OCI-LY7 (cell line): Measurements from ENCODE around the gene OR10A4. TPM values are rescaled to one million over a fixed set of nuclear protein-coding genes. Genes with fewer than 3 reads are reported as not detected.
A peak's percentile ranks its signal among the peaks of the same experiment; 100 is the strongest.
"Not testable (repeated sequence)": the region's sequence is repeated elsewhere in the genome, so short reads cannot be mapped to it uniquely, and the experiment has no call there.

Experiments used
- BruUV-seq: library from RNA; stranded (reverse); fragments of 400-500 nt; replicated peaks from 2 replicates; lab custom pipeline; 2021; lab: Mats Ljungman, UMichigan
- CTCF ChIA-PET: fragments of 300-600 bp; sonication (Branson Sonifier 250); formaldehyde crosslinking; loops from one replicate; lab custom pipeline; 2022; ENCODE audit warnings: antibody characterized with exemption; ENCODE audit not compliant: unreplicated experiment; lab: Charles Lee
- POLR2A ChIA-PET: fragments of 300-600 bp; sonication (Branson Sonifier 250); formaldehyde crosslinking; loops from one replicate; lab custom pipeline; 2022; ENCODE audit warnings: antibody characterized with exemption; lab: Charles Lee
- DNase-seq: peaks from one replicate; pipeline ENCODE4 v3.0.0-alpha.2; 2015; ENCODE audit warnings: low spot score
- H2AFZ ChIP-seq: fragments of 200-600 bp; sonication (generic), shearing (Covaris generic); 2 replicates; pipeline ENCODE4 v1.6.1; 2014; ENCODE audit warnings: mild to moderate bottlenecking, antibody characterized with exemption, low read length, moderate library complexity
- H3K27ac ChIP-seq: fragments of 200-600 bp; sonication (generic); 2 replicates; pipeline ENCODE4 v1.5.1; 2014; ENCODE audit warnings: mixed run types, low read depth, mild to moderate bottlenecking, moderate library complexity, low read length, inconsistent platforms; ENCODE audit not compliant: poor library complexity, severe bottlenecking
- H3K36me3 ChIP-seq: fragments of 200-600 bp; sonication (generic); 2 replicates; pipeline ENCODE4 v1.6.1; 2014; ENCODE audit warnings: mild to moderate bottlenecking, antibody characterized with exemption, low read length, moderate library complexity, mixed read lengths; ENCODE audit not compliant: insufficient read depth
- H3K4me1 ChIP-seq: fragments of 200-600 bp; sonication (generic); 2 replicates; pipeline ENCODE4 v1.5.1; 2014; ENCODE audit warnings: mild to moderate bottlenecking, low read length; ENCODE audit not compliant: insufficient read depth, poor library complexity, severe bottlenecking
- H3K4me2 ChIP-seq: fragments of 200-600 bp; sonication (generic); 2 replicates; pipeline ENCODE4 v1.6.1; 2014; ENCODE audit warnings: mild to moderate bottlenecking, low read length
- H3K4me3 ChIP-seq: fragments of 200-600 bp; sonication (generic); 2 replicates; pipeline ENCODE4 v1.5.1; 2014; ENCODE audit warnings: mild to moderate bottlenecking, low read depth, low read length; ENCODE audit not compliant: poor library complexity, severe bottlenecking
- H3K79me2 ChIP-seq: fragments of 200-600 bp; sonication (generic); 2 replicates; pipeline ENCODE4 v1.6.1; 2016; ENCODE audit warnings: low read depth, mild to moderate bottlenecking, low read length, moderate library complexity, mixed read lengths; ENCODE audit not compliant: insufficient read depth
- H3K9me2 ChIP-seq: fragments of 200-600 bp; sonication (generic); 2 replicates; pipeline ENCODE4 v1.6.1; 2016; ENCODE audit warnings: mild to moderate bottlenecking, low read length, mixed read lengths; ENCODE audit not compliant: insufficient read depth
- H3K9me3 ChIP-seq: fragments of 200-600 bp; sonication (generic); 2 replicates; pipeline ENCODE4 v1.6.1; 2014; ENCODE audit warnings: mild to moderate bottlenecking, mixed run types, low read length, mixed read lengths
- H4K20me1 ChIP-seq: fragments of 200-600 bp; sonication (generic); 2 replicates; pipeline ENCODE4 v1.6.1; 2014; ENCODE audit warnings: mild to moderate bottlenecking, antibody characterized with exemption, low read length, moderate library complexity, mixed read lengths; ENCODE audit not compliant: insufficient read depth
- CTCF ChIP-seq: fragments of 200-600 bp; sonication (generic); conservative IDR thresholded peaks from 2 replicates; pipeline ENCODE4 v1.5.1; 2014; ENCODE audit warnings: mild to moderate bottlenecking, antibody characterized with exemption, low read length, moderate library complexity, mixed read lengths
- EZH2phosphoT487 ChIP-seq: fragments of 200-600 bp; sonication (generic); IDR thresholded peaks from 2 replicates; pipeline ENCODE4 v1.6.1; 2018; ENCODE audit warnings: low read depth, borderline replicate concordance, mild to moderate bottlenecking, mixed run types, antibody characterized with exemption, low read length, moderate library complexity, mixed read lengths
- intact Hi-C: fragments of 100-400 bp; cut with micrococcal nuclease; formaldehyde crosslinking; loops from one replicate; pipeline ENCODE4 v1.10.0; 2022; ENCODE audit not compliant: unreplicated experiment
- total RNA-seq, 2 experiments: library from RNA; depleted of rRNA in 1 of 2; stranded (reverse); fragments of >200 nt in 1 of 2; shearing (Covaris generic) in 1 of 2; gene quantifications; 2 replicates each; pipeline ENCODE4 v1.2.3, GENCODE V29; 2014 to 2022

The OR10A4 gene
- total RNA-seq, 2 experiments from 2014 or later, result not detected

GRCh38 chr11:6900327-6900999 is 24.0 kb downstream of the OR10A4 start:
- POLR2A ChIA-PET, result interaction anchor here (0.6 kb wide), 1 partner anchor 744 kb away, joined by 3 read pairs; no protein-coding TSS in a partner anchor
- Histone ChIP-seq H4K20me1 (no peaks in the 10 kb centered on the region), H2AFZ (no peak overlapping the region)

GRCh38 chr11:6904804-6905203 is 28.4 kb downstream of the OR10A4 start:
- POLR2A ChIA-PET, result interaction anchor here (0.7 to 1.1 kb wide), 2 partner anchors 28 to 60 kb away, joined by 3 to 4 read pairs; no protein-coding TSS in a partner anchor
- CTCF ChIA-PET, intact Hi-C loops, H2AFZ ChIP-seq, H3K9me2 ChIP-seq, H3K27ac ChIP-seq, DNase-seq, H4K20me1 ChIP-seq, H3K79me2 ChIP-seq, BruUV-seq, H3K4me3 ChIP-seq, H3K4me1 ChIP-seq, H3K4me2 ChIP-seq, H3K36me3 ChIP-seq, H3K9me3 ChIP-seq: not testable (repeated sequence)

More at GRCh38 chr11:6900327-6900999, 24.0 kb downstream of the OR10A4 start:
- no peaks in the 10 kb centered on the region for H3K36me3 ChIP-seq
- intact Hi-C loops, result no loop called here
- DNase-seq, result peak; percentile 6
- H3K4me3 ChIP-seq, result no peak overlapping the region
- TF ChIP-seq EZH2phosphoT487, result no peak
- peak; percentile 69 for TF ChIP-seq CTCF
- H3K9me2 ChIP-seq, result no peaks in the 10 kb centered on the region
- BruUV-seq, result no TSS peak
- H3K4me1 ChIP-seq, result no peaks in the 10 kb centered on the region
- H3K4me2 ChIP-seq, result no peak overlapping the region
- no peaks in the 10 kb centered on the region for H3K79me2 ChIP-seq
- CTCF ChIA-PET, result no interaction called here
- no peaks in the 10 kb centered on the region for H3K9me3 ChIP-seq
- no peak overlapping the region for H3K27ac ChIP-seq

- no peaks in the 10 kb centered on the region for H3K9me2 ChIP-seq
- intact Hi-C loops, result no loop called here
- CTCF ChIA-PET, result no interaction called here
- POLR2A ChIA-PET, result no interaction called here
- no peak overlapping the region for H2AFZ ChIP-seq
- H3K4me2 ChIP-seq, result no peak overlapping the region
- H3K4me3 ChIP-seq, result no peak overlapping the region
- H3K27ac ChIP-seq, result no peak overlapping the region
- no peaks in the 10 kb centered on the region for H3K79me2 ChIP-seq
- BruUV-seq, result no TSS peak
- H3K9me3 ChIP-seq, result no peaks in the 10 kb centered on the region
- H3K4me1 ChIP-seq, result no peaks in the 10 kb centered on the region
- no peak for DNase-seq
- no peaks in the 10 kb centered on the region for H3K36me3 ChIP-seq
- TF ChIP-seq EZH2phosphoT487 (no peak), CTCF (no peak)
- no peaks in the 10 kb centered on the region for H4K20me1 ChIP-seq
Measured at GRCh38 chr11:6911378-6911777, 35.0 kb downstream of the OR10A4 start.
